GM21786 (cell line): ENCODE measurements around the gene AKAP13.

ENCODE experiments used
- ATAC-seq: cut with Tn5 transposase; IDR thresholded peaks from one replicate; pipeline ENCODE4 v1.9.1; 2021; ENCODE audit not compliant: unreplicated experiment

The AKAP13 gene

DNA sequence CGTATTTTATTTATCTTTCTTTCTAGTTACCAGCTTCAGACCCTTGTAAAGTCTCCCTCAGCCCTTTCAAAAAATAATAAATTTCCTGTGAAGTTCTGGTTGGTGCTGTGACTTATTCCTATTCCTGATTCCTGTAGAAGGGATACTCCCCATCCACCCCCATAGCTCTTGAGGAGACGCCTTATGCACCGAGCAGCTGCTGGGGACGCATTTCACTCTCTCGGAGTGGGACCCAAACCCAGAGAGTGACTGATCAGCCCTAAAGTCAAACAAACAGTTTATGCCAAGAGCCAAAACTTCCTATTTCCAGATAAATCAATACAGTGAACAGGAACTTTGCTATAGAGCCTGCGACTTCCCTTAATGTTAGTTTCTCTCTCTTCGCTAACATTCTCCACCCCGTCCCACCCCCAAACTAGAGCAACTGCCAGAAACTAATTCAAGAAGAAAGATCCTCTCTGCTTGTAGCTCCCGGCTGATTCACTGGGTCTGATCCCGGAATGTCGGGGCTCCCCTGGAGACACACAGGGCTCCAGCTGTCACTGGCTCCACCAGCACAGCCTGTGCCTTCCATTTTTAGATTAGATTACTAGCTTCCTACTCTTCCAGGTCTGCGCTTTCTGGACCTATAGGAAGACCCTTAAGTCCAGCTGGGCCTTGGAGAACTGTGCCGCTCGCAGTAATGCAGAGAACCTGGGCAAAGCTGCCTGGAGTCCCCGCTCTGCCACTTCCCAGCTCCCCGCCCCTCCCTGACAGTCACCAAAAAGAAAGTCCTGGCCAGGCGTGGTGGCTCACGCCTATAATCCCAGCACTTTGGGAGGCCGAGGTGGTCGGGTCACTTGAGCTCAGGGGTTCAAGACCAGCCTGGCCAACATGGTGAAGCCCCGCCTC, 369.1 kb downstream of the AKAP13 start:
- no peak for ATAC-seq

DNA sequence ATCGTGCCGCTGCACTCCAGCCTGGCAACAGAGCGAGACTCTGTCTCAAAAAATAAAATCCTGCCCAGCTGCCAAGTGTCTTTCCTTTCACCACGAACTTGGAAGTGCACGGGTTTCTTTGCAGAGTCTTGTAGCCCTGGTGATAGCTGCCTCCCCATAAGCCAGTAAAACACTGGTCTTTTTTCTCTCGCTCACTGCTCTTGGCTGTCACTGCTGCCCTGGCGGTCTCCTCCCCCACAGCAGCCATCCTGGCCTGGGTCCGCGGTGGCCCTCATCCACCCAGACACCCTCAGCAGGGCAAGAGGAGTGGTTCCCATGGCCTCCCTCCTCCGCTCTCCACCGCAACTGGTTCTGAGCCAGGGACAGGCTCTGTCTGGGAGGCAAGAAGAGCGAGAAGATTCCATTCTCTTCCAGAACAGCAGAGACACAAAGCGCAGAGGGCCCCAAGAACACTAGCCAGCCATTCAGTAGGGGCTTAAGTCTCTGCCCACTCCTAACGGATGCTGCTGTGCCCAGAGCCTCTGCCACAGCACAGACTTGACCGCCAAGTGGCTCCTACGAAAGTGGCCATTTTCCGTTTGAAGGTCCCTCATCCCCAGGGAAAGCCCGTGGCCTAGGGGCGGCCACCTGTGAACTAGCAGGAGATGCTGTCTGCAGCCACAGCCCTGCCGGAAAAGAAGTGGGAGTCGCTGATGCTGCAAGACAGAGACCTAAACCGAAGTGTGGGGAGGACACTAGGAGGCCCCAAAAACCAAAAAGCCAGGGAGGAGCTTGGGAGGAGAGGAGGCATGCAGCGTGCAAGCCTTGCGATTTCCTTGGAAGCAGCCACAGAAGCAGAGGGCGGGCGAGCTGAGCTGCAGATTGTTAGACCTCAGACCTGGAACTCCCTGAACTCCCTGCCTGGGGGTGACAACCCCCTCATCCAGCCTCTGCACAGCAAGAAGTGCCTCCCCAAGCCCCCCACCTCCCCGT, 370.2 kb downstream of the AKAP13 start:
- ATAC-seq = no peak

DNA sequence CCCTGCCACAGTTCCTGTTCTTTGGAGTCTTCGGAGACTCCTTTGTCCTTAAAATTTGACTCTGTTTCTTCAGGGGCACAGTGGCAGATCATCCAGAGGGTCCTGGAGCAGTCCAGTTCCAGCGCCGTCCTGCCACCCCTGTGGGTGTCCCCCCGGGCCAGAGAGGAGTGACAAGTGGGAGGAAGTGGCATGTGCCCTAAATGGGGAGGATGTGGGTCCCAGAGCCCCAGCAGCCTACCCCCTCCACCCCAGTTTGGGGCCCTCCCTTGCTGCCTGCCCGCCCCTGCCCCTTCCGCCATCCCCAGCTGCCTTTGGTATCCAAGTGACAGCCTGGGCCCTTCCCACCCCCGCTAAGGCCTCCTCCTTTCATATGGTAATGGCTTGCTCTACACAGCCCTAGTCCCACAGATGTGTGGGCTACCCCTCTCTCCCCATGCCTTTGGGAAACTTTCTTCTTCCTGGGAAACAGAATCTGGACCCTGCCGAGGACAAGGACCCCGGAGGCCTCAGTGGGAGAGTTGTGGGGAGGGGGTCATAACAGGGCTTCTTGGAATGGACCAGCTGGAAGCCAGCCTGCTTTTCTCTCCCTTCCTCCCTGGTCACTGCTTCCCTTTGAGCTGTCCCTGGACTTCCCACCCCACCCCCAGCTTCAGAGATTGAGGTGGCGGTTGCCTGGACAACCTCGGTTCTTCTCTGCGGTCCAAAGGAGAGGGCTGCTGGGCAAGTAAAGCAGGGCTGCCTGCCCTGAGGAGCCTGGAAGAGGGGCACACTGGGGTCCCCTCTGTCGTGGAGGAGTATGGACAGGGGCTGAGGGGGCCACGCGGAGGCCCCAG, 371.1 kb downstream of the AKAP13 start:
- ATAC-seq = no peak

DNA sequence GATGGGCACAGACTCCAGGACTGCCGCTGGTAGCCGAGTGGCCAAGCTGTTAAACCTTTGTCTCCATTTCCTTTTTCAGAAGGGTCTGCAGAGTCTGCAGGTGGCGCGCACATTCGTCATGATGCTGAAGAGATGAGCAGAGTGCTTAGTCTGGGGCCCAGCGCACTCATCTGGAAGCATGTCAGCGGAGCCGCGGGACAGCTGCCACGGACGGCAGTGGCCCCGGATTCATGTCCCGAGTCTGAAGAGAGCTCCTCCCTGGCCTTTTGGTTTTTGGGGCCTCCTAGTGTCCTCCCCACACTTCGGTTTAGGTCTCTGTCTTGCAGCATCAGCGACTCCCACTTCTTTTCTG, 371.7 kb downstream of the AKAP13 start:
- no peak for ATAC-seq

DNA sequence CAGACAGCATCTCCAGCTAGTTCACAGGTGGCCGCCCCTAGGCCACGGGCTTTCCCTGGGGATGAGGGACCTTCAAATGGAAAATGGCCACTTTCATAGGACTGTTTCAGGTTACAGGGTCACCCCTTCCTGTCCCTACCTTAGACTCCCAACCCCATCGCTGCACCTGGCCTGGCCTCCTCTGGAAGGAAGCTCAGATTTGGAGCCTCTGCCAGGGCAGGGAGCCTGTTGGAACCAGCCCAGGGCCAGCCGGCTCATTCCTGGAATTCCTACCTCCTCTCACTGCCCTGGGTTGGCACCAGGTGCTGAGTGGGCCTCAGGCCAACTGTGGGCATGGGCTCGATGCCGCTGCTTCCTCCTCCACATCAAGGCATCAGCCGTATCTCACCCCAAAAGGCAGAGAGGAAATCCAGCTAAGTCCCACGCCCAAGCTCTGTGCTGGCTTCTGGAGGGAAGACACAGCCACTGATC, 372.1 kb downstream of the AKAP13 start:
- no peak for ATAC-seq

DNA sequence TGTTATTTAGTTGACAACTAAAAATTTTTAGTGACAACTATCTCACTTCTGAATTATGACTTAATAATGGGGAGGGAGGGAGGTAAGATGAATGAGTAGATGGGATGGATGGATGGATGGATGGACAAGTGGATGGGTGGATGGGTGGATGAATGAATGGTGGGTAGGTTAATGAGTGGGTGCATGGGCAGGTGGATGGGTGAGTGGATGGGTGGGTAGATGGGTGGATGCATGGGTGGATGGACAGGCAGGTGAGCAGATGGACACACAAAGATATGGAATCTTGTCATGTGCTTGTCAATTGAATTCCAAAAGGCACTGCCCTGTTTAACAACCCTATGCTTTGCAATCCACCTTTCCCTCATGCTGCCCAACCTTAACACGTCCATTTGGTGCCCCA, 372.9 kb downstream of the AKAP13 start:
- no peak for ATAC-seq

DNA sequence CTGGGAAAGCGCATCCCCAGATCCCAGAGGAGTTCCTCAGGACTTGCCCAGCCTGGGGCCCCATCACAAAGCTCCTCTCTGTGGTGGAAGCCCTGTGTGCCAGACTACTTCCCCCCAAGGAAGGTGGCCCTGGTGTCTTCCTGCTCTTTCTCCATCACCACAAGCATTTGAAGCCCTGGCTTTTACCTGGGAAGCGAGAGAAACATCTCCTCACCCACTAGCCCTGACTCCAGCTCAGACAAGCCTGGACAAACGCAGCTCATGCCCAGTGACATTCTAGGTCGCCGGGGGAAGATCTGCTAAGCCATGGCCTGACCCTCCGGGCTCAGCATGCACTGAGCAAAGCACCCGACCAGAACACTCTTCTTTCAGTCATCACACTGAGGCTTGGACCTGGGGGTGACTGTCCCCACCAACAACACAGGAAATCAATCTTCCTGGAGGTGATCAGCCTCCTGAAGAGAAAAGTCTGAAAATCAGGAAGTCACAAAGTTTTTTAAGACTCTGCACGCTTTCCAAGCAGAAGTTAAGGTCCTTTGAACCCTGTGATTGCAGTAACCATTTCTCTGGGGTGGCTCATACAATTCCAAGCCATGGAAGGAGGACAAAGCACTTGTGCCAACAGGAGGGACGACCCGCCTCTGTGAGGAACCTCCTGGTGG, 373.5 kb downstream of the AKAP13 start:
- ATAC-seq = no peak

DNA sequence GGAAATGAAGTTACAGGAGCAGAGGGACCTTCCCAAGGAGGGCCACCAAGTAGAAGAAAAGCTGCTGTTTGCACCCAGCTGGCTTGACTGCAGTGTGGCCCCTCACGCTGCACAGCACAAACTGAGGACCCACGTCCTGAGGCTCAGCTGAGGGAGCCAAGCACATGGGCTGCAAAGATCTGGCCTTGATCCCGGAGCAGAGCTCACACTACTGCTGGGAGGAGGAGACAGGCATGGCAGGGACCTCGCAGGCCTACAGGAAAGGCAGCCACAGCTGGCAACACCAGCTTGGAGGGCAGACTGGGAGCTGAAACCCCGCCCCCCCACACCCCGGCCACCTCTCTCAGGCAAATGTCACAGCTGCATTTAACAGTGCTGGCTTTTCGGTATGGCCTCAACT, 374.6 kb downstream of the AKAP13 start:
- ATAC-seq = no peak

DNA sequence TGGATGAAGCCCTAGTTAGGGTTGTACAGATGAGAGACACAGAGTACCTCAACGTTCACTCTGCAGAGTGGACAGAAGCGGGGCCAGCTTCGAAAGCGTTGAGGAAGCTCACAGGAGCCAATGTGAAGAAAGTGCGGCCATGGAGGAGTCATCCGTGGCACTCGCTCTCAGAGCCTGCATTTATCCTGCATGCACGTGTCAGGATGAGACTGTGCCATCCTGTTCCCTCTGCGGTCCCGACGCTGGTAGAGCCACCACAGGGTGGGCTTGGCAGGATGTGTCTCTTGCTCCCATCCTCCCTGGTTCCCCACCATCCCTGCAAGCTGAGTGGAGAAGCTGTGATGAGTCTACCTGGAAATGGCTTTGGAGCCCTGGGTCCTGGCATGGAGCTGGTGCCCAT, 375.1 kb downstream of the AKAP13 start:
- ATAC-seq = no peak

DNA sequence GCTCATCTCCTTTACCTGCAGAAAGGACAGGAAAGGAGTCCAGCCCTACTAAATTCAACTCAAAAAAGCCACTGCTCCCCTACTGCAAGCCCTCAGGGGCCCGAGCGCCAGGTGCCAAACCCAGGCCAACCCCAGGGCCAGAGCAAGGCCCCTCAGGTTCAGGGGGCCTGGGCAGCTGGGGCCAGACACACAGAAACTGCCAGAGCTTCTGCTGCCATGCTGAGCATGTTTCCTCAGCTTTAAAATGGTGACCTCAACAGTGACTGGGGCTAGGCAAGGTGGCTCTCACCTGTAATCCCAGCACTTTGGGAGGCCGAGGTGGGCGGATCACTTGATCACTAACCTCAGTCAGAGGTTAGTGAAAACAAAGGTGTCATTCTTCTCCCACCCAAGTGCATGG, 375.5 kb downstream of the AKAP13 start:
- ATAC-seq = no peak

DNA sequence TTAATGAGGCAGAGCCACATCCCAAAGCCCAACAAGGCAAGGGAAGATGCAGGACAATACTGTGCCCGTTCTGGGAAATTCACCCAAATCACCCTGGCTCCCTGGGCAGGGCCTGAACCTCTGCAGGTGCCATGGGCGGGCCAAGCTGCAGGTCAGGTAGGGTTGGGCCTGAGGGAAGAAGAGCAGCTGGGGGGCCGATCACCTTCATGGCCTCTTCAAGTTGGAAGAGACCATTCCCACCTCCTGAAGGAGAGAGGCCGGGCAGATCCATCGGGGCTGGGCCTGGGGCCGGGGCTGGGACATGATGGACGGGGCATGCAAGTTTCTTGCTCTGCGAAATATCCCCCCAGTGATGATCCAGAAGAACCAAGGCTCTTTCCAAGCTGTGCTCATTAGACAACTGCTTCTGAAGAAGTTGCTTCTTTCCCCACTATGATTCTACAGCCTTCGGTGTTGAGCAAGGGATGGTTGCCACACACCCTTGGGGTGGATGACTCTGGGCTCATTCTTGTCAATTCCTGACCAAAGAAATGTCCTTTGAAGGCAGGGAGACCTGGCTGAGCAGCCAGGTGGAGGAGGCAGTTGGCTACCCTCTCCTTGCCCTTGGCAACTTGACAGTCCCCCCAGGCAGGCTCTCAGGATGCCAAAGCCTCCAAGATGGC, 376.1 kb downstream of the AKAP13 start:
- no peak for ATAC-seq

DNA sequence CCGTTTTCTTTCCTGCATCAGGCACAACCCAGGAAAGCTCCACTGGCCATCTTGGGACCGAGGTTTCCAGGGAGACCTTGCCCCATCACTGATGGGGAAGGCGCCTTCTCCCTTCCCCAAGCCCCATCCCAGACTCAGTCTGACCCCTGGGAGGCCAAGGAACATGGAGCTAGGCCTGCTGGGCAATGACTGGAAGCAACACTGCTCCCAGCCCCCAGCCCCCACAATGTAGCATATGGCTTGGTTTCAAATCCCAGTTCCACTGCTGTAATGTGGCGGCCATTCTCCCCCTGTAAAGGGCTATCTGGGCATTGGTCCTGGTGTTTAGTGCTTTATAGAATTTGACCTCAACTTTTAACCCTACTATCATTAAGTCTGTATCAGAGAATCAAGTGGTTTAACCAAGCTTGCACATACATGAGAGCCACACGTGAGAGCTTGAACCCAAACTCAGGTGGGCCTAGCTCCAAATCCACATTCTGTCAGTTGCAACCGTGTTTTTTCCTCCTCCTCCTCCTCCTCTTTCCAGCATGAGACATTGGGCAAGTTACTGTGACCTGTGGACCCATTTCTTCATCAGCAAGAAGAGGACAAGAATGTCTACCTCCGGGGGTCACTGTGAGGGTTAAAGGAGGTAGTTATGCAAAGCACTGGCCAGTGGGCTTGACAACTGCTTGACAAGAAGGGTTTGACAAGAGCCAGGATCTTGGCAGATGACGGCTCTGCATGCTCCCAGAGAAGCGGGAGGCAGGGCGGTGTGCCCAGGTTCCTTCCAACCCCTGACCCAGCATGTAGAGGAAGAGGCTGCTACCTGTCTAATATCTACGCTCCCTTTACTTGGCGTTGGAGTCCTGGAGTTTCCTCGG, 376.9 kb downstream of the AKAP13 start:
- no peak for ATAC-seq

DNA sequence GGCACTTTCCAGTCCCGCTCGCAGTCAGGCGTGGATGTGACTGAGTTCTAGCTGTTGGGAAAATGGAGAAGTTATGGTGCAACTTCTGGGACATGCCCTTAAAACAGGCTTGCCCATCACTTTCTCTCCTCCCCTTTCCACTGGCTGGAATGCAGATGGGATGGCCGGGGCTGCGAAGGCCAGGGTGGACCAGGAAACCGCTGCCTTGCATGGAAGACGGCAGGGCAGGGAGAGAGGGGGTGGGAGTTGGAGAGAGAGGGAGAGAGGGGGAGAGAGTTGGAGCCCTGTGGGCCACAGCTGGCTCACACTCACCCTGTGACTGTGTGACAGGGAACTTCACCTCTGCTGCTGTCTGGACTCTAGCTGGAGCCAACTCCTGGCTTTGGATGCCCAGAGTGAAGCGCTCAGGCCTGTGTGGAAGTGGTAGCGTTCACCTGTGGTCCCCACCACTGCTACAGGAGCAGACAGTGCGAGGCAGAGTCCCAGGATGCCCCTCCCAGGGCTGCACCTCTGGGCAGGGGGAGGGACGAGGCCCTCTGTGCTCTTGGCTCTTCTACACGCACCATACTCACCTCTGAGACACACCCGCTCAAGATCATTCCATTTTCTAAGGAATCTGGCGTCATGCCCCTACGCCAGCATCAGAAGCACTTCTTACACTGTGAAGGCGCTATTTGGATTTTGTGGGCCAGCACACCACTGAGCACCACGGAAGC, 377.7 kb downstream of the AKAP13 start:
- no peak for ATAC-seq

DNA sequence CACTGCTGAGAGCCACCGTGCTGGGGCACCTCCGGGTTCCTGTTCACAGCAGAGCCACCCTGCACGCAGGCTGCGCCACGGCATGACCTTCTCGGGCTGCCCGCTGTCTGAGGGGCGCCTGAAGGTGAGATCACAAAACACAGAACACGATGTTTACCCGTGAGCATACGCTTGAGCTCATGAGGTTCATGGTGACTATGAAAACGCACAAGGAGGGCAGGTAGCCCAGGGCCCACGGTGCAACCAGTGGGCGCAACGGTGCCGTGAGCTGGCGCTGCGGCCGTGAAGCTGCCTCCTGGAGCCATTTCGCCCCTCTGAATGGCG, 378.2 kb downstream of the AKAP13 start:
- no peak for ATAC-seq

DNA sequence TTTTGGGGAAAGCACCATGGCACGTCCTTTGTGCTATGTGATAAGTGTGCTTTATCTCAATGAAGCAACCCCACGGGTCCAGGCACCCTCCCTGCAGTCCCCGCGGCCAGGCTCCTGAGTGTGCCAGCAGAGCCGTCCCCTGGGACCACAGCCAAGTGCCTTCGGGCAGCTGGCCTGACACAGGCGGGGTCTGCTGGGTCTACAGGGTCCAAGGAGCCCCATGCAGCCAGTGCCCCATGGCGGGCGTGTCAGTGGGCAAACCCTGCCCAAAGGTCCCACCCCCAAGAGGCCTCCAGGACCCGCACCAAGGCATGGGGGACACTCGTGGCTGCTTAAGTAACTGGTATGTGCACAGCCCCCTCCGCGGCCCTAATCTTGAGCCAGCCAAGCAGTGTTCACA, 379.0 kb downstream of the AKAP13 start:
- ATAC-seq = no peak

DNA sequence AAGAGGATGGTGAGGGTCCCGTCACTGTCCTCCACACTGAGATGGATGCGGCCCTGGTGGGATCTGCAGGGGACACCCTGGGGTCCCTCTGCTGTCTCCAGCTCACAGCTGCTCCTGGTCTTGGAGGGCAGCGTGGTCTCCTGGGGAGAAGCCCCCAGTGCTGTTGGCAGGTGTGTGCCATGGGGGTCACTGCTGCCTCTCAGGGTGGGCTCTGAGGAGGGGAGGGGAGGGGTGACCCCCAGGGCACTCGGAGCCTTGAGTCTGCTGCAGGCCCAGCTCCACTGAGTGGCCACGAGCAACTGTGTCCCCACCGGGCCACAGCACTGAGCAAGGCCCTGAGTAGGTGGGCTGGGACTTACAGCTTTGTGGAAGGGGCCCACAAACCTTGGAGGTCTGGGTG, 379.6 kb downstream of the AKAP13 start:
- no peak for ATAC-seq

DNA sequence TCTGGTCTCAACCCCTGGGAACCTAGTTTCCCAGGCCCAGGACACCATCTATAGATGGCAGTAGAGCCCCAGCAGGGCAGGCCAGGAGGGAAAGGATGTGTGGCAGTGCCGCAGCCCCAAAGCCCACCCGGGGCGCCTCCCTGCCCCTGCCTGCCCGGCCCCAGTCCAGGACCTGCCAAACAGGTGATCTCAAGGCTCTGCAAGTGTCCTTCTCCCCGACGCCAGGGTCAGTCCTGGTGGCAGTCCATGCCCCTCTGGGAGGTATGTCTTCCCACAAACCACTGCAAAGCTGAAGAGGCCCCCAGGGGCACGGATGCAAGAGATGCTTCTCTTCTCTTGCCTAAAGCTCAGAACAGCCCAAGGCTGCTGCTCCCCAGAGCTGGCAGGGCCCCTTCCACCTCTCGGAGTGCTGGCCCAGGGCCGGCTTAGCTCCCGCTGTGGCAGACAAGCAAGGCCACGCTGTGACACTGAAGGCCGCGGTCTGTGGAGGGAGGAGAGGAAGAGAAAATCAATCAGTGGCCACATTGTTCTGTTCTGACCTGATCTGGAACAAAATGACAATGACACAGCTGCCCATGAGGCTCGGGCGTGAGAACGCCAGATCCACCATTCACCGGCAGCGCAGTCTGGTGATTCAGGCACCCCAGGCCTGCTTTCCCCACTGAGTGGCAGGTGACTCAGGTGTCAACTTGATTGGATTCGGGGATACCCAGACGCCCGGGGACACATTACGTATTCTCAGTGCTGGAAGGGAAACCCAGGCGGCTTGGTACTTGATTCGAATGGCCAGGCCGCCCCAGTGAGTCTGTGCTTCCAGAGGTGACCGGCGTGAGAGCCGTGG, 380.3 kb downstream of the AKAP13 start:
- no peak for ATAC-seq

DNA sequence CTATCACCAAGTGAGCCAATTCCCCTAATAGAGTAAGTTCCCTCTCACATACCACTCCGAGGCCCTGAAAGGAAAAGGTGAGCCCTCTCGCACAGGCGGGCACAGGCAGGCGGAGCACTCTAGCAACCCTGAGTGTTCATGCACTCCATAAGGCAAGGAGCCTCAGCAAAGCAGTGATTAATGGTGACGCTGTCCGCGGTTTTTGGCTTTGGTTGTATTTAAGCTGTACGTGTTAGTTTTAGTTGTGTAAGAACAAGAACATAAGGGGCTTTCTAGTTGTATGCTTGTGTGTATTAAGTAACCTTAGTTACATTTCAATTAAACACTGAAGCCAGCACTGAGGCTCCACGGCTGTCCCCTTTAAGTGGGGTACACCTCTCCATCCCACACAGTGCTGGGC, 381.2 kb downstream of the AKAP13 start:
- no peak for ATAC-seq
